ENCODE data around the gene PLK2.

- no peak for TF ChIP-seq POLR2A (IDR thresholded peaks at IDR 0.05)
- TF ChIP-seq, protein P1, sequence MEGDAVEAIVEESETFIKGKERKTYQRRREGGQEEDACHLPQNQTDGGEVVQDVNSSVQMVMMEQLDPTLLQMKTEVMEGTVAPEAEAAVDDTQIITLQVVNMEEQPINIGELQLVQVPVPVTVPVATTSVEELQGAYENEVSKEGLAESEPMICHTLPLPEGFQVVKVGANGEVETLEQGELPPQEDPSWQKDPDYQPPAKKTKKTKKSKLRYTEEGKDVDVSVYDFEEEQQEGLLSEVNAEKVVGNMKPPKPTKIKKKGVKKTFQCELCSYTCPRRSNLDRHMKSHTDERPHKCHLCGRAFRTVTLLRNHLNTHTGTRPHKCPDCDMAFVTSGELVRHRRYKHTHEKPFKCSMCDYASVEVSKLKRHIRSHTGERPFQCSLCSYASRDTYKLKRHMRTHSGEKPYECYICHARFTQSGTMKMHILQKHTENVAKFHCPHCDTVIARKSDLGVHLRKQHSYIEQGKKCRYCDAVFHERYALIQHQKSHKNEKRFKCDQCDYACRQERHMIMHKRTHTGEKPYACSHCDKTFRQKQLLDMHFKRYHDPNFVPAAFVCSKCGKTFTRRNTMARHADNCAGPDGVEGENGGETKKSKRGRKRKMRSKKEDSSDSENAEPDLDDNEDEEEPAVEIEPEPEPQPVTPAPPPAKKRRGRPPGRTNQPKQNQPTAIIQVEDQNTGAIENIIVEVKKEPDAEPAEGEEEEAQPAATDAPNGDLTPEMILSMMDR (IDR thresholded peaks at IDR 0.05) = no peak
Observed at GRCh38 chr5:58440901-58441460, 18.9 kb downstream of the PLK2 start.
